Lung (tissue), 12 donors: Measurements from ENCODE around the gene NUBPL. TPM values are rescaled to one million over a fixed set of nuclear protein-coding genes. Genes with fewer than 3 reads are reported as not detected.

Source experiments
- ATAC-seq: fragments of 200-7000 bp; cut with Tn5 transposase; one replicate; pipeline ENCODE4 v1.9.1; 2020; ENCODE audit warnings: moderate number of reproducible peaks; ENCODE audit not compliant: insufficient read depth, low FRiP score
- DNase-seq, 3 donors: peaks; one replicate each; pipeline ENCODE4 v3.0.0-alpha.2; 2013 to 2017
- H3K27ac ChIP-seq, 2 donors: one replicate each; pipeline ENCODE4 v1.5.1; 2013; ENCODE audit warnings: mild to moderate bottlenecking in 2 of 2, moderate library complexity in 2 of 2, control low read depth in 1 of 2, inconsistent platforms in 1 of 2, low read depth in 1 of 2, low read length in 1 of 2
- H3K27me3 ChIP-seq, 3 donors: one replicate each; pipeline ENCODE4 v1.5.1; 2013; ENCODE audit warnings: low read length in 2 of 3; ENCODE audit not compliant: control insufficient read depth in 3 of 3, insufficient read depth in 3 of 3
- H3K36me3 ChIP-seq, 4 donors: one replicate each; pipeline ENCODE4 v1.5.1; 2013; ENCODE audit warnings: low read length in 4 of 4, mild to moderate bottlenecking in 1 of 4, moderate library complexity in 1 of 4; ENCODE audit not compliant: control insufficient read depth in 4 of 4, insufficient read depth in 4 of 4
- H3K4me1 ChIP-seq, 5 donors: one replicate each; pipeline ENCODE4 v1.5.1; 2013; ENCODE audit warnings: low read length in 5 of 5, mild to moderate bottlenecking in 2 of 5, moderate library complexity in 1 of 5; ENCODE audit not compliant: control insufficient read depth in 5 of 5, insufficient read depth in 5 of 5
- H3K4me3 ChIP-seq: one replicate; pipeline ENCODE4 v1.5.1; 2013; ENCODE audit warnings: mild to moderate bottlenecking, control low read depth, moderate library complexity
- H3K9ac ChIP-seq, 2 donors: one replicate each; pipeline ENCODE4 v1.5.1; 2013; ENCODE audit warnings: low read length in 2 of 2, control low read depth in 1 of 2; ENCODE audit not compliant: insufficient read depth in 1 of 2
- H3K9me3 ChIP-seq, 4 donors: one replicate each; pipeline ENCODE4 v1.5.1; 2013; ENCODE audit warnings: low read length in 3 of 4, mild to moderate bottlenecking in 1 of 4, moderate library complexity in 1 of 4; ENCODE audit not compliant: control insufficient read depth in 4 of 4, insufficient read depth in 3 of 4
- WGBS, 2 donors: extraction: QIAGEN DNeasy Blood & Tissue Kit; methylation state at CpG; one replicate each; pipeline ENCODE4 v1.1.7; 2013; 5-methylcytosine and 5-hydroxymethylcytosine counted together
- polyA plus RNA-seq, 2 donors: library from polyadenylated mRNA; stranded (reverse); fragments of 200-250 nt; gene quantifications; one replicate each; pipeline ENCODE4 v1.2.1, GENCODE V29; 2013
- total RNA-seq, 2 donors: library from RNA; depleted of rRNA in 1 of 2; stranded (reverse); fragments of >200 nt in 1 of 2; gene quantifications; one replicate each; pipeline ENCODE4 v1.2.1, GENCODE V29; 2014 to 2021
- TF ChIP-seq, protein P1 (sequence below): IDR thresholded peaks from 2 replicates; pipeline ENCODE4 v1.5.1; 2012; ENCODE audit warnings: mild to moderate bottlenecking; ENCODE audit errors: control extremely low read depth, extremely low read depth
- donor health status: control.
- donor health status: control.
- donor health status: Bipolar disorder and iron deficiency.
- donor health status: healthy.
- donor health status: DM: yes; HTN: yes; CAD: no.

Gene NUBPL
- total and polyA plus RNA-seq, 4 donors = 3.0 to 20.9 (median 9.5) TPM

- H3K4me1 ChIP-seq = peaks cover 0 to 17% (median 6%) of the 10 kb centered on the region in 5 donors
- H3K36me3 ChIP-seq = peaks cover 0 to 7% (median 2%) of the 10 kb centered on the region in 4 donors
- no peak overlapping the region for H3K4me3 ChIP-seq
- TF ChIP-seq, protein P1, sequence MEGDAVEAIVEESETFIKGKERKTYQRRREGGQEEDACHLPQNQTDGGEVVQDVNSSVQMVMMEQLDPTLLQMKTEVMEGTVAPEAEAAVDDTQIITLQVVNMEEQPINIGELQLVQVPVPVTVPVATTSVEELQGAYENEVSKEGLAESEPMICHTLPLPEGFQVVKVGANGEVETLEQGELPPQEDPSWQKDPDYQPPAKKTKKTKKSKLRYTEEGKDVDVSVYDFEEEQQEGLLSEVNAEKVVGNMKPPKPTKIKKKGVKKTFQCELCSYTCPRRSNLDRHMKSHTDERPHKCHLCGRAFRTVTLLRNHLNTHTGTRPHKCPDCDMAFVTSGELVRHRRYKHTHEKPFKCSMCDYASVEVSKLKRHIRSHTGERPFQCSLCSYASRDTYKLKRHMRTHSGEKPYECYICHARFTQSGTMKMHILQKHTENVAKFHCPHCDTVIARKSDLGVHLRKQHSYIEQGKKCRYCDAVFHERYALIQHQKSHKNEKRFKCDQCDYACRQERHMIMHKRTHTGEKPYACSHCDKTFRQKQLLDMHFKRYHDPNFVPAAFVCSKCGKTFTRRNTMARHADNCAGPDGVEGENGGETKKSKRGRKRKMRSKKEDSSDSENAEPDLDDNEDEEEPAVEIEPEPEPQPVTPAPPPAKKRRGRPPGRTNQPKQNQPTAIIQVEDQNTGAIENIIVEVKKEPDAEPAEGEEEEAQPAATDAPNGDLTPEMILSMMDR = no peak
- no peaks in the 10 kb centered on the region for H3K9me3 ChIP-seq
- H3K9ac ChIP-seq = no peak overlapping the region
- WGBS, 2 donors = 87 to 95% methylated on average over 2 of the region's 2 CpGs
- H3K27ac ChIP-seq = peak overlapping the region in 1 of 2 donors; percentile 2
- H3K27me3 ChIP-seq = no peaks in the 10 kb centered on the region
- no peak for ATAC-seq
- peak in 1 of 3 donors; percentile 26 for DNase-seq
These were observed 6.5 kb downstream of the NUBPL start for GRCh38 chr14:31567655-31568054.

- H3K27ac ChIP-seq = no peak overlapping the region
- 36 to 39% methylated on average over 5 of the region's 5 CpGs for WGBS, 2 donors
- no peaks in the 10 kb centered on the region for H3K27me3 ChIP-seq
- peaks cover 0 to 11% (median 2%) of the 10 kb centered on the region in 4 donors for H3K36me3 ChIP-seq
- TF ChIP-seq, protein P1 = no peak
- no peak for ATAC-seq
- no peak overlapping the region for H3K4me3 ChIP-seq
- H3K4me1 ChIP-seq = peaks cover 0 to 12% (median 6%) of the 10 kb centered on the region in 5 donors
- DNase-seq = peak in 2 of 3 donors; percentile 73 to 75
- H3K9me3 ChIP-seq = no peaks in the 10 kb centered on the region
- H3K9ac ChIP-seq = no peak overlapping the region
These were observed 7.0 kb downstream of the NUBPL start for GRCh38 chr14:31568161-31568560.

DNA sequence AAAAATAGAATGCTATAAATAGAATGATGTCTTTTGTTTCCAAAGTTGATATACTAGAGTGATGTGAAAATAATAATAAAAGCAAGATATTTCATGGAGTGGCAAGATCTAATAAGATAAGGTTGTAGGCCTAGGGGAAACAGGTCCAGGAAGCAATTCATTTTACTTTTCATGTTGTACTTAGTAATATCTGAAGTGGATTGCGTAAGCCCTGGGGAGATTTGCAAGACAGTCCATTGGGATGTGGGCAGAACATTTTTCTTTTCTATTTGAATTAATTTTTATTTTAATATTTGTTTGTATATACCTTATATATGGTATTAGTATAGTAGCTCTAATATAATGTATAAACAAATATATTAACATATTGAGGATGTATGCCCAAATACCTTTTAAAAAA, 7.5 kb downstream of the NUBPL start:
- Histone ChIP-seq H3K9ac (no peak overlapping the region), H3K27me3 (no peaks in the 10 kb centered on the region), H3K27ac (no peak overlapping the region), H3K4me3 (no peak overlapping the region), H3K36me3 (peaks cover 0 to 12% (median 2%) of the 10 kb centered on the region in 4 donors), H3K4me1 (peaks cover 0 to 10% (median 6%) of the 10 kb centered on the region in 5 donors), H3K9me3 (no peaks in the 10 kb centered on the region)
- TF ChIP-seq, protein P1 = no peak
- 33 to 69% methylated on average over 1 of the region's 1 CpG for WGBS, 2 donors
- ATAC-seq (no peak), DNase-seq (peak in 2 of 3 donors; percentile 49 to 72)

- Histone ChIP-seq H3K9me3 (no peaks in the 10 kb centered on the region), H3K27me3 (no peaks in the 10 kb centered on the region), H3K27ac (no peak overlapping the region), H3K36me3 (peaks cover 0 to 13% (median 0%) of the 10 kb centered on the region in 4 donors), H3K4me3 (no peak overlapping the region), H3K4me1 (peaks cover 0 to 7% (median 6%) of the 10 kb centered on the region in 5 donors), H3K9ac (no peak overlapping the region)
- ATAC-seq (no peak), DNase-seq (no peak)
- TF ChIP-seq, protein P1 = no peak
- WGBS, 2 donors = 92% methylated on average over 2 of the region's 2 CpGs
These were observed 11.8 kb downstream of the NUBPL start for GRCh38 chr14:31572955-31573354.
